ENCODE measurements around the gene GPR152.
"Not testable (repeated sequence)": the region's sequence is repeated elsewhere in the genome, so short reads cannot be mapped to it uniquely, and the experiment has no call there.

The GPR152 gene

DNA sequence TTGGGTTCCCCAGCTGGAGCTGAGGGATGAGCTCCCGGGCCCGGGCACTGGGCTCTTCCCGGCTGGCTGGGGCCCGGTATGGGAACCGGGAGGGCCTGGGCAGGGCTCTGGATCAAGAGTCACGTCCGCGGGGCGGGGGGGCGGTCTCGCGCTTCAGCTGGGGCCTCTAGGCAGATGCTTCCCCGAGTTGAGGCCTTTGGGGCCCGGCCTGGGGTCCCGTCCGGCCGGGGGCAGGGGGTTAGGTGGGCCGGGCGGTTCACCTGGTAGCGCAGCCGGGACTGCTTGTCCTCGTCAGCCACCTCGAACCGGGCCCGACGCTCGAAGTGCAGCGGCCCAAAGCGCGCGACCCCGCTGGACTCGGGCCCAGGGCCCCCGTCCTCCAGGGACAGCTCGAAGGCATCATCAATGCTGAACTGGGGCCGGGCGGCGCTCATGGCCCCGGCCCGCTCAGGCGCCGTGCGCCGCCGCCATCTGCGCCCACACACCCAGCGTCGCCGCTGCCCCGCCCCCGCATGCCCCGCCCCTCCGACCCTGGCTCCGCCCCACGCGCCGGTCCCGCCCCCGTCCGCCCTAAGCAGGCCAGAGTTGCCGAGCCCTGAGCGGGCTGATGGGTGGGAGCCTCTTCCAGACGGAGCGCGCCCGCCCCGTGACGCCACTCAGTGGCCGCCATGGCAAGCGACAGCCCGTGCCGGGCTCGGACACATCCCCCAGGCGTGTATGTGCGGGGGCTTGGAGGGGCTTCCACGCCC, 16.4 kb upstream of the GPR152 start, which contains the start of gene TMEM134:
Gene TMEM134 (minus strand): TSS at position 493 of the 749 bp plus-strand sequence. CDS start 59 bp downstream, at position 434.
- peak; percentile 97 for DNase-seq (ENCODE audit: low spot score)
- TF ChIP-seq CTCF (IDR thresholded peaks at IDR 0.05; ENCODE audit: borderline replicate concordance, control extremely low read depth, extremely low read depth, insufficient read depth, missing control alignments): peak; percentile 76
- in situ Hi-C loops (cut with MboI; ENCODE audit: low sequenced_read_pairs, unreplicated experiment): no loop called here

DNA sequence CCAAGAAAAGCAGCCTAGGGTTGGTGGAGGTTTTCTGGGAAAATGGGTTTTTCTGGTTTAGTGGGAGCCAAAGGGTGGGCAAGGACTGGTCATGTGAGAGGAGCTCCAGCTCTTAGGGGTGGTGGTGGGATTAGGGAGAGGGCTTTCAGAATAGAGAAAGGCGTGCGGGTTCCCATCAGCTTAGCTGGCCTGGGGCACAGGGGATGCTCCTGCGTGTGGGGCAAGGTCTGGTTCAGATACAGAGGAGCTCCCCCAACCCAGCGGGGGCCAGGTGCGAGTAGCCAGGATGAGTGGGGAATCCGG, 15.9 kb upstream of the GPR152 start:
- no peak for TF ChIP-seq CTCF (IDR thresholded peaks at IDR 0.05; ENCODE audit: borderline replicate concordance, control extremely low read depth, extremely low read depth, insufficient read depth, missing control alignments)
- no peak for DNase-seq (ENCODE audit: low spot score)
- in situ Hi-C loops (cut with MboI; ENCODE audit: low sequenced_read_pairs, unreplicated experiment): no loop called here

- no peak for TF ChIP-seq CTCF (IDR thresholded peaks at IDR 0.05; ENCODE audit: borderline replicate concordance, control extremely low read depth, extremely low read depth, insufficient read depth, missing control alignments)
- in situ Hi-C loops (cut with MboI; ENCODE audit: low sequenced_read_pairs, unreplicated experiment): no loop called here
- no peak for DNase-seq (ENCODE audit: low spot score)
Observed at GRCh38 chr11:67468056-67468455, 15.5 kb upstream of the GPR152 start.

DNA sequence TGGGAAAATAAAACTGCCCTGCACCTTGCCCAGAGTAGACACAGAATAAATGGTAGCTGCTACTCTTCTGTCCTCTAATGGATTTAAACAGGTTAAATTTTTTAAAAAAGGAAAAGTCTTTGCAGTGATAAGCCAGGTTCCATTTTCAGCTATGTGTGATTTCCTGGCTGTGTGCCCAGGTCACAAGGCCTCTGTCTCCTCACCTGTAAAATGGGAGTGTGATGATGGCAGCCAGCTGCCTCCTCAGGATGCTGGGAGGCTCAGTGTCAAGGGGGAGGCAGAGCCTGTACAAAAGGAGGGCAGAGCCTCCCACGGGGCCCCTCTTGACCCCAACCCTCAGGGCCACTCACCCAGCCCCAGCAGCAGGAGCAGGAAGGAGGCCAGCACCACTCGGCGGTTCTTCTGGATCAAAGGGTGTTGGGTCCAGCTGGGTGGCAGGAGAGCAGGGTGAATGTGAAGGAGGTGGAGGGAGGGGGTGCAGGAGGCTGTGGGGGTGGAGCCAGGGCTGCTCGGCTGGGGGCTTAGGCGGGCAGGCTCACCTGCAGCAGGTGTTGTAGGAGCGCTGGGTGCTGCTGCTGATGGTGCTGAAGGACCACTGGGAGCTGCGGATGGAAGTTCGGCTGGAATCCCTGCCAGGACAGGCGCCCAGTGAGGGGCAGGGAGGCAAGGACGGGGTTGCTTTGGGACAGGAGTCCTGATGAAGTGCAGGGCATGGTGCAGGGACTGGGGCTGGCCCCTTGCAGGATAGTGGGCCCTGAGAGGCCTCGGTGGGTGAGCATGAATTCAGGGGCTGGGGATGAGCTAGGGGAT, 14.6 kb upstream of the GPR152 start:
- no peak for TF ChIP-seq CTCF (IDR thresholded peaks at IDR 0.05; ENCODE audit: borderline replicate concordance, control extremely low read depth, extremely low read depth, insufficient read depth, missing control alignments)
- no peak for DNase-seq (ENCODE audit: low spot score)
- in situ Hi-C loops (cut with MboI; ENCODE audit: low sequenced_read_pairs, unreplicated experiment): no loop called here

DNA sequence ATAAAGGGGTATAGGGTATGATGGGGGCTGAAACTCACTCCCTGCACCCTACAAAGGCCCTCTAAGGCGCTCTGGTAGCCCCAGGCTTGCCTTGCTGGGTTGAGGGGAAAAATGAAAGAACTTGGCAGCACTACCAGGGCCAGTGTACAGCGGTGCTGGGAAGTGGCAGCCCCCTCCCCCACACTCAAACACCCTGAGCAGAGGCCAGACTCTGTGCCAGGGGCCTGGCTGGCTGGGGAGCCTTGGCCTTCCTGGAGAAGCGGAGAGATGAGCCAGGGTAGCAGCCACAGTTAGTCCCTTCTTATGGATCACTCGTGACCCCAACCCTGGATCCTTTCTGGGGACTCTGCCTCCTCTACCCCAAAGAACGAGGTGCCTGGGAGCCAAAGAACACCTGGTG, 13.8 kb upstream of the GPR152 start:
- DNase-seq (ENCODE audit: low spot score): no peak
- no peak for TF ChIP-seq CTCF (IDR thresholded peaks at IDR 0.05; ENCODE audit: borderline replicate concordance, control extremely low read depth, extremely low read depth, insufficient read depth, missing control alignments)
- in situ Hi-C loops (cut with MboI; ENCODE audit: low sequenced_read_pairs, unreplicated experiment): no loop called here

GRCh38 chr11:67465530-67465929, 13.0 kb upstream of the GPR152 start:
- DNase-seq (ENCODE audit: low spot score); in situ Hi-C loops (cut with MboI; ENCODE audit: low sequenced_read_pairs, unreplicated experiment): not testable (repeated sequence)

DNA sequence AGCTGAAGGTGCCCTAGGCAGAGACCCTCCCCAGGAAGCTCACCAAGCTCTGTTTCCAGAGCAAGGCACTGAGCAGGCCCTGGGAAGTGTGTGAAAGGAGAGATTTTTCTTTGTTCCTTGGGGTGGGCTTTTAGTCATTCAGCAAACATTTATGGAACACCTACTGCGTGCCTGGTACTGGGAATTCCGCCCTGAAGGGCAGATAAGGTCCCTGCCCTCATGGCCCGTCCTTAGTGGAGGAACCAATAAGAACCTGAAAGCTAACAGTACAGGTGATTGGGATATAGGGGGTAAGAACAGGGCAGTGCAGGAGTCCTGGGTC, 12.6 kb upstream of the GPR152 start:
- DNase-seq (ENCODE audit: low spot score): no peak
- in situ Hi-C loops (cut with MboI; ENCODE audit: low sequenced_read_pairs, unreplicated experiment): no loop called here

More for the DNA sequence above, 12.6 kb upstream of the GPR152 start:
- no peak for TF ChIP-seq CTCF (IDR thresholded peaks at IDR 0.05; ENCODE audit: borderline replicate concordance, control extremely low read depth, extremely low read depth, insufficient read depth, missing control alignments)
